ENCODE results near the gene THAP8.

THAP8 gene

DNA sequence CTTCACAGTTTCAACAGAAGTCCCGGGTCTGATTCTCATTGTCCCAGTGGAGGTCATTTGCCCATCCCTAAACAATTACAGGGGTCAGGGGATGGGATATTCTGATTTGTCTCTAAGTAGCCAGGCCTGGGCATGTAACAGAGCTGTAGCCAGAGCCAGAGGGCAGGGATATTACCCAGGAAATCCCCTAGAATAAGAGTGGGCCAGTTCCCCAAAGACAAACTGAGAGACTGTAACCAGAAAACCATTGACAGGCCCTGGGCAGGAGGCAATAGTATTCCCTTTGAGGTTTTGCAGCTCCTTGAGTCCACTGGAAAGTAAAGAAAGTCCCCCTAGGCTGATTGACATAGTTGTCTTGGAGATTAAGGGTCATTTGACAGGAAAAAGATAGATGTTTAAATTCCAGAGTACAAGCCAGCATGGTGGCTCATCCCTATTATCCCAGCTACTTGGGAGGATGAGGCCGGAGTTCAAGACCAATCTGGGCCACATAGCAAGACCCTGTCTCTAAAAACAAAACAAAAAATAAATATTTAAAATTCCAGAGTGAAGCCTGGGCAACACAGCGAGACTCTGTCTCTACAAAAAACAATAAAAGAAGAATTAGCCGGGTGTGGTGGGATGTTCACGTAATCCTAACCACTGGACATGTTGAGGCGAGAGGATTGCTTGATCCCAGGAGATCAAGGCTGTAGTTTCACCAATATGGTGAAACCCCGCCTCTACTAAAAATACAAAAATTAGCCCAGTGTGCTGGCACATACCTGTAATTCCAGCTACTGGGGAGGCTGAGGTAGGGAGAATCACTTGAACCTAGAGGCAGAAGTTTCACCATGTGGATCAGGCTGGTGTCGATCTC lies 60.9 kb downstream of the THAP8 start:
- DNase-seq = no peak

DNA sequence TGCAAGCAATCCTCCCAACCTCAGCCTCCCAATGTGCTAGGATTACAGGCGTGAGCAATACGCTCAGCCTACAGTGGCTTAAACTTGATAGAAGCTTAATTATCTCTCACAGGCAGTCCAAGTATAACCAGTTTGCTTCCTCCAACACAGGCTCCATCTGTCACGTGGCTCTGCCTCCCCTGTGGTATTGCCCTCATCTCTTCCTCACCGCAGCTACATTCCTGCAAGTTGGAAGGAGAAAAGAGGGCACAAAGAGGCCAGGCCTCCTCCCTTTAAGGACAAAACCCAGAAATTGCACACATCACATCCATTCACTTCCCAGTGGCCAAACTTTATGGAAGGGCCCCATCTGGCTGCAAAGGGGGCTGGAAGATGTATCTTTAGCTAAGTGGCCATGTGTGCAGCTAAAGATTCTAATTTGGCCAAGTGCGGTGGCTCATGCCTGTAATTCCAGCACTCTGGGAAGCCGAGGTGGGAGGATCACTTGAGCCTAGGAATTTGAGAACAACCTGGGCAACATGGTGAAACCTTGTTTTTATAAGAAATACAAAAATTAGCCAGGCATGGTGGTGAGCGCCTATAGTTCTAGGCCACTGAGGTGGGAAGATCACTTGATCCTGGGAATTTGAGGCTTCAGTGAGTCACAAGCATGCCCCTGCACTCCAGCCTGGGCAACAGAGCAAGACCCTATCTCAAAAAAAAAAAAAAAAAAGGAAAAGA lies 62.2 kb downstream of the THAP8 start:
- DNase-seq = no peak

GRCh38 chr19:35990771-35991730 lies 63.0 kb downstream of the THAP8 start:
- DNase-seq = no peak

GRCh38 chr19:35990156-35990555 lies 63.9 kb downstream of the THAP8 start:
- no peak for DNase-seq

- no peak for DNase-seq
These were observed 65.3 kb downstream of the THAP8 start for GRCh38 chr19:35988824-35989223.

- no peak for DNase-seq
These were observed 66.6 kb downstream of the THAP8 start for GRCh38 chr19:35987571-35987896.

DNA sequence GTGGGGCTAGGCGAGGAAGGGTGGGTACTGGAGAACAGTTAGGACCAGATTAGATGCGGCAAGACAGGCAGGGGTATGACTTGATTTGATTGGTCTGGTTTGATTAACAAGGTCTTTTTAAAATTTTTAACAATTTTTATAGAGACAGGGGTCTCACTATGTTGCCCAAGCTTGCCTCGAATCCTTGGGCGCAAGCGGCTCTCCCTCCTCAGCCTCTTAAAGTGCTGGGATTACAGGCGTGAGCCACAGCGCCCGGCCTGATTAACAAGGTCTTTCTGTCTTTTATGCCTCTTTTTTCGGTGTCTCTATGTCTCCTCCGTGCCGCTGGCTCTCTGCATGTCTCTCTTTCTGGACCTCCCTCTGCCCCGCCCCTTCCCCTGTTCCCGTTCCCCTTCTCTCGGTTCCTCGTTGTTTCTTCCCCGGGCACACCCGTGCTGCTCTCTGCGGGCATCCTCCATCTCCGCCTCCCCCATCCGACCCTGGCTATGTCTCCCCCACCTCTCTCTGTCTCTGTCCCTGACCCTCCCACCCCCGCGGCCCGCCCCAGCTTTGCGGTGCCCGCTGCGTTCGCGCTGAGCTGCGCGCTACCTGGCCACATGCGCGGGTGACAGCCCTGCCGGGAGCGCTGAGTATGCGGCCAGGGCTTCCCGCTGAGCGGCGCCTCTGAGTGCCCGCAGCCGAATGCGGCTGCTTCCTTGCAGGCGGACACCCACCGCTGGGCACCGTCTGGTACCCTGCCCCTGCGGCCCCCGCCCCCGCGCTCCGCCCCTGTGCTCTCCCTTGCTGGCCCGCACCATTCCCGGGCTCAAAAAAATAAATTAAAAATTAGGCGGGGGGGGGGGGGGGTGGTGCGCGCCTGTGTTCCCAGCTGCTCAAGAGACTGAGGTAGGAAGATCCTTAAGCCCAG lies 67.2 kb downstream of the THAP8 start:
- DNase-seq = peak; percentile 13

GRCh38 chr19:35986111-35986510 lies 68.0 kb downstream of the THAP8 start:
- DNase-seq = no peak

Measured in activated naive CD4-positive, alpha-beta T cell treated with Interleukin-2 at 50 U/mL for 16 hours (primary cell).